IPS DF 4.7 (cell line): ENCODE measurements around the gene ZNF710.
"Not testable (repeated sequence)": the region's sequence is repeated elsewhere in the genome, so short reads cannot be mapped to it uniquely, and the experiment has no call there.

ENCODE experiments used
- DNase-seq: peaks from one replicate; pipeline ENCODE4 v3.0.0-alpha.2; 2013; ENCODE audit warnings: low spot score; ENCODE audit errors: extremely low read depth

The ZNF710 gene

DNA sequence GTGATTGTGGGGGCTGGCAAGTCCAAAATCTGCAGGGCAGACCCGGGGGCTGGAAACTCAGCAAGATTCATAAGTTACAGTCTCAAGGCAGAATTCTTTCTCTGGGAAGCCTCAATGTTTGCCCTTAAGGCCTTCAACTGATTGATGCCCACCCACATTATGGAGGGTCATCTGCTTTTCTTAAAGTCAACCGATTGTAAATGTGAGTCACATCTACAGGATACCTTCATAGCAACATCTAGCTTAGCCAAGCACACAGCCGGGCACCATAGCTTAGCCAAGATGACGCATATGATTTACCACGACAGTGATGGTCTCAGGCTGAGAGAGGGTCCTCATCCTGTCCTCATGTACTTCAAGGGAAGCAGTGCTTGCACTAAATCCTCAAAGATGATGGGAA lies 57.7 kb downstream of the ZNF710 start:
- DNase-seq, result no peak

DNA sequence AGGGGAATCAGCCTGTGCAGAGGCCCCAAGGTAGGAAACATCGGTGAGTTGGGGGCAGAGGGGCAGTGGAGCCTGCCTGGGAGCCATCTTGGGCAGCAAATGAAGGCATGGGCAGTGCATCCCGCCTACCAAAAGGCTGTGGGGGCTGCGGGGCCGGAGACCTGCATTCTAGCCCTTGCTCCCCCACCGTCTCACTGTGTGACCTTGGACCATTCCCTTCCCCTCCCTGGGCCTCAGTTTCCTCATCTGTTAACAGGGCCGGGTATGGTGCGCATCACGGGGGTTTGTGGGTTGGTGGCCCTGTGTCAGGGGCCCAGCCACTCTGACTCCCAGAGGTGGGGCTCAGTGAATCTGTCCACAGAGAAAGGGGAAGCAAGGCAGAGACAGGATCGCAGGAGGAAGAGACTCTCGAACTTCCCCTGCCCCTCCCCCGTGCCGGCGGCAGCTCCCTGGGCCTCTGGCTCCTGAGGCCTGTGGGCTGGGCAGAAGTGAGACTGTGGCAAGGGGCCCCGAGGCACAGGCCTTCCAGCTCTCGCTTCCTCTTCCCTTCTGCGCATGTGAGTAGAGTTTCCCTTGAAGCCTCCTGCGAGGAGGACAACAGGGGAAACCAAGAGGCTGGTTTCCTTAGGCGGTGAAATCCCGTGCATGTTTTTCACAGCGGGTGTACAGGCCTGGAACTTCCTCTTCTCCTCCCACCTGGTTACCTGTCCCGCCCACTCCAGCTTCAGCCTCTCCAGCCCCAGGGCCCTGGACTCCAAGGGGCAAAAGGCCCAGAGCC lies 58.3 kb downstream of the ZNF710 start:
- peak; percentile 56 for DNase-seq

DNA sequence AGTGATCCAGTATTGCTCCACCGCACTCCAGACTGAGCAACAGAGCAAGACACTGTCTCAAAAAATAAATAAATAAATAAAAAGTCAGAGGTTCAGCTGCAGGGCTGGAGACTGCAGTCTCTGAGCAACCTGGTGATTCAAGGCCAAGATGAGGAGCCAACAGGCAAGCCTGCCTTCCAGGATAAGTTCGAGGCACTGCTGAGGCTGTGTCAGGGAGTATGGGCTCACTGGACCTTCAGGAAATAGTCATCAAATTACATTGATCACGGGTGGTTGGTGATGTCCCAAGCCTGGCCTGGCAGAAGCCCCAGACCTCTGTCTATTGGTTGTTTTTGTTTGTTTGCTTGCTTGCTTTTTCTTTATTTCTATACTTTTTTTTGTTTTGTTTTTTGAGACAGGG lies 59.7 kb downstream of the ZNF710 start:
- DNase-seq, result no peak

DNA sequence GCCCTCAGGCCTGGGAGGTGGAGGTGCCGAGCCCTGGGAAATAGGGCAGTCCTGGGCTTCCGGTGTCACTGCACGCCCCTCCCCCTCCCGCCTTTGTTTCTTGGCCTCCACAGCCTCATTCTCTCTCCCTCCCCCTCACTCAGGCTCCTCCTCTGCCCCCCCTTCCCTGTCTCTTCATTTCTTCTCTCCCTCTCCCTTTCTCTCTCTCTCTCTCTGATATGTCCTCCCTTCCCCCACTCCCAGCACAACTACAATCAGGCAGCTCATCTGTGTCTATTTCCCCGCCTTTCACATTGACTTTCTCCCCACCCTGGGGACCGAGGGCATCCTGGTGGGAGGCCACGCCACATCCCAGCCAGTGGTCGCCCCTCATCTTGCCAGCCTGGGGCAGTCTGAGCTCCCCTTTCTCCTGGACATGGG lies 60.9 kb downstream of the ZNF710 start:
- peak; percentile 66 for DNase-seq

DNA sequence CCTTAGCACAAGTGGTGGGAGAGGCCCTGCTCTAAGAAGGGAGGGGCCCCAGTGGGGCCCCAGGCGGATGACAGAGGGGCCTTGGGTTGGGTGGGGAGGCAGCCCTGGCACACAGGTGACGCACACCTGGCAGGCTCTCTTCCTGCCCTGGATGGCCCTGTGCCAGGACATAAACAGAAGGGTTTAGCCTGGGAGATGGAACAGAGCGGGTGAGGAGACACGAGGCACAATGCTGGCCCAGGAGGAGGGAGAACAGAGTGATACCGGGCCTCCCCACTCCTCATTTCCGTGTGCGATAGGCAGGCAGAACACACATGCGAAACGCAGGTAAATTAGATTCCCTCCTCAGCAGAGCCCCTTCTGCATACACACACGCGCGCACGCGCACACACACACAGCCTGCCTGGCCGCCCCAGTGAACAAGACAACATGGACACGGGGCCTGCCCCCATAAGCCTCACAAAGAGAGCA lies 61.4 kb downstream of the ZNF710 start:
- DNase-seq, result no peak

DNA sequence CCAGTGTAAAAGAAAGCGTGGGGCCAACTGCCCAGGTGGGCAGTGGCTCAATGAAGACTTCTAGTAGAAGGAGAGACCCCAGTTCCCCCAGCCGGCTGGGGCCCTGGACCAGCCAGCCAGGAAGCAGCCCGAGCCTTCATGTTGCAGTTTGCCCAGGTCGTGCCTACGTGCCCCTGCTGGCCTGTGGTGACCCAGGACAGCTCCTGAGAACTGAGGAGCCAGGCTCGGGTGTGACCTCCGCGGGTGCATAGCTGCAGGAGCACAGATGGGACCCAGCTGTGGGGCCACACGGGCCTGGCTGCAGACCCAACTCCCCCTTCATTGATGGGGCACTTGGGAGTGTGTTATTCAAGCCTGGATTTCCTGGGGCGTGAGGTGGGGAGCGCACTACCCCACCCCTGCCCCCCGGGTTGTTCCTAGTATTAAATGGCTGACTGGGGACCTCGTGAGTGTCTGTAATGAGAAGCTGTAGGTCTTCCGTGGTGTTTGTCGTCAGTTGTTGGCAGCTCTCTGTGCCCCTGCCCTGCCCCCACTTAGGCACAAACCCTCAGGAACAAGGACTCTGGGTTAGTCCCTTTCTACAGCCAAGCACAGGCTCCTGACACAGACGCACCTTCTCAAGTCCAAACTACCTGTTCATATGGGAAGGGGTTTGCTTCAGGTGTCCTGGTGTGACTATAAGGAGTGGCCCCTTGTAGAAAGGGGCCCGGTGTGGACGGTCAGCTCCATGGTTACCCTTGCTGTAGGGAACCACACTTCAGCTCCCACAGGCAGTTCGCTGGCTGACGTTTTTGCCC lies 62.0 kb downstream of the ZNF710 start:
- DNase-seq, result no peak

DNA sequence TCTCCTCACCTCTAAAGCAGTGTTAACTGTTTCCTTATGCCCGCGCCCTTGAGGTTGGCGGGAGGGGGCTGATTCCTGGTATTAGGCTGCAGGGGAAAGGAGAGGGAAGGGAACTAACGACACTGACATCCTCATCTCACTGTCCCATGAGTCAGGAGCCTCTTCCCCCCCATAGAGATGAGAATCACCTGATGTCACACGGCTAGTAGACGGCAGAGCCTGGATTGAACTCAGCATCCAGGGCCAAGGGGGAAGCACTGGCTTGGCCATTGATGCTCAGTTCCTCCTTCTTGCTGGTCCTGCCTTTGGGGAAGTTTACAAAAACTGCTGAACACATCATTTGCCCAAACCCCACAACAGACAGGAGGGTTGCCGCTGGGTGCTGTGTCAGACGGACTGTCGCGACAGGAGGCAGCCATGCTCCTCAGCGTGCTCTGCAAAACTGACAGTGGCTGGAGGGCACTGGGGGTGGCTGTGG lies 62.7 kb downstream of the ZNF710 start:
- DNase-seq, result no peak

DNA sequence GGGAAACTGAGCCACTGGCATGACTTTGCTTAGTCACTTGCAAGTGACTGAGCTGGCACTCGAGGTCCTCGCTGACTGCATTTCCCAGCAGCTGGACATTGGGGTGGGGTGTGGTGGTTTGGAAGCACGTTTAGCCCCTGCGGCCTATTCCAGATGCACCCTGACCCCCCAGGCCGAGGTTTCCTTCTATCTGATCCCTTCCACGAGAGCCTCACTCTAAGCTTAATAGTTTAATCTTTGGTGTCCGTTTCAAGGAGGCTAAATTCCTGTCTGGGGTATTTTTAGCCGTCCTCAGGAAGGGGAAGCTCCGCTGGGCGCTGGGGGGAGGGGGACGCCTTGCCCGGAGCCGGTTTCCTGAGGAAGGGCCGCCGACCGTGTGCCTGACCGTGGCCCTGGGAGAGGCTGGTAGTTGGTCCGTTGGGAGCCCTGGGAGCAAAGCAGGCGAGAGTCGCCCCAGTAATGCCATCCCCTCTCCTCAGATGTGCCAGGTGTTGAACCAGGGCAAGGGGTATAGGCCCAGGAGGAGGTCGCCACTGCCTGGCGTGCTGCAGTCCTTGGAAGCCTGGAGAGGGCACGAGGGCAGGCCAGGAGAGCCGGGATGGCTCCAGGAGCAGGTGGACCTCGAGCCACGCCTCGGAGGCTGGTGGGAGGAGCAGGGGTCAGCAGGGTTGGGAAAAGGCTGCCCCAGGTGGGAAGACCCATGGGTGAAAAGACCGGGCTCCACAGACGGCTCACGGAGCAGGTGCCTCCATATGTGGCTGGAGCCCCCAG lies 64.0 kb downstream of the ZNF710 start:
- DNase-seq, result no peak

DNA sequence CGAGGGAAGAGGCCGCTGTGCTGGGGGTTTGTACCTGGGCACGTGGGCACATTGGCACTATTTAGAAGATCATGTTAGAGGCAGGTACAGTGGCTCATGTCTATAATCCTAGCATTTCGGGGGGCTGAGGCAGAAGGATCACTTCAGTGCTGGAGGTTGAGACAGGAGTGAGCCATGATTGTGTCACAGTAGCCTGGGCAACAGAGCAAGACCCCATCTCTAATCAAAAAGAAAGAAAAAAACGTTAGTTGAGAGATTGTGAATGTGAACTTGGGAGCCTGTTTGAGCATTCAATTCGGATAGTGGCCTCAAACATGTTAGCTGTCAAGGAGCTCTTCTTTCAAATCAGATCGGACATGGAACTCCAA lies 64.5 kb downstream of the ZNF710 start:
- no peak for DNase-seq

DNA sequence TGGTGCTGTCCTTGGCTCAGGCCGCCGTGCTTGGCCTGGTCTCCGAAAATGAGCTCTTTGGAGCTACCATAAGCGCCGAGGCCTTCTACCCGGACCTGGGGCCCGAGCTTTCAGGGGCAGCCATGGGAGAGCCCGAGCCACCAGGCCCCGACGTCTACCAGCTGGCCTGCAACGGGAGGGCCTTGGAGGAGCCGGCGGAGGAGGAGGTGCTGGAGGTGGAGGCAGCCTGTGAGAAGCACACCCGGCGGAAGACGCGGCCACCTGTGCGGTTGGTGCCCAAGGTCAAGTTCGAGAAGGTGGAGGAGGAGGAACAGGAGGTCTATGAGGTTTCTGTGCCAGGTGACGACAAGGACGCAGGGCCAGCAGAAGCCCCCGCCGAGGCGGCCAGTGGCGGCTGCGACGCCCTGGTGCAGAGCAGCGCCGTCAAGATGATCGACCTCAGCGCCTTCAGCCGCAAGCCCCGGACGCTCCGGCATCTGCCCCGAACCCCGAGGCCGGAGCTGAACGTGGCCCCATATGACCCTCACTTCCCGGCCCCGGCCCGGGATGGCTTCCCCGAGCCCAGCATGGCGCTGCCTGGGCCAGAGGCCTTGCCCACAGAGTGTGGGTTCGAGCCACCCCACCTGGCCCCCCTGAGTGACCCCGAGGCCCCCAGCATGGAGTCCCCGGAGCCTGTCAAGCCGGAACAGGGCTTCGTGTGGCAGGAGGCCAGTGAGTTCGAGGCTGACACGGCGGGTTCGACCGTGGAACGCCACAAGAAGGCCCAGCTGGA lies 66.2 kb downstream of the ZNF710 start:
- DNase-seq, result no peak

DNA sequence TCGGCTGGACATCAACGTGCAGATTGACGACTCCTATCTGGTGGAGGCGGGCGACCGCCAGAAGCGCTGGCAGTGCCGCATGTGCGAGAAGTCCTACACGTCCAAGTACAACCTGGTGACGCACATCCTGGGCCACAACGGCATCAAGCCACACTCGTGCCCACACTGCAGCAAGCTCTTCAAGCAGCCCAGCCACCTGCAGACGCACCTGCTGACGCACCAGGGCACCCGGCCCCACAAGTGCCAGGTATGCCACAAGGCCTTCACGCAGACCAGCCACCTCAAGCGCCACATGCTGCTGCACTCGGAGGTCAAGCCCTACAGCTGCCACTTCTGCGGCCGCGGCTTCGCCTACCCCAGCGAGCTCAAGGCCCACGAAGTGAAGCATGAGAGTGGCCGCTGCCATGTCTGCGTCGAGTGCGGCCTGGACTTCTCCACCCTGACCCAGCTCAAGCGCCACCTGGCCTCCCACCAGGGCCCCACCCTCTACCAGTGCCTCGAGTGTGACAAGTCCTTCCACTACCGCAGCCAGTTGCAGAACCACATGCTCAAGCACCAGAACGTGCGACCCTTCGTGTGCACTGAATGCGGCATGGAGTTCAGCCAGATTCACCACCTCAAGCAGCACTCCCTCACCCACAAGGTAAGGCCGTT lies 67.0 kb downstream of the ZNF710 start:
- no peak for DNase-seq

DNA sequence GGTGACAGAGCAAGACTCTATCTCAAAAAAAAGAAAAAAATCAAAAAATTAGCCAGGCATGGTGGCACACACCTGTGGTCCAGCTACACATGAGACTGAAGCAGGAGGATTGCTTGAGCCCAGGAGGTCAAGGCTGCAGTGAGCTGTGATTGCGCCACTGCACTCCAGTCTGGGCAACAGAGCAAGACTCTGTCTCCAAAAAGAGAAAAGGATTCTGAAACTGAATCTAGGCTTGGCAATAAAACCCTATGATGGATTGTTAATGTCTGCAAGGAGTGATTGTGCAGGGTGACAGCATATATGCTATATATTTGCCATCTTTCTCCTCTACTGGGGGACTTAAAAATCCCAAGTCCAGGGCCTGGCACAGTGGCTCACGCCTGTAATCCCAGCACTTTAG lies 69.5 kb downstream of the ZNF710 start:
- DNase-seq, result not testable (repeated sequence)

DNA sequence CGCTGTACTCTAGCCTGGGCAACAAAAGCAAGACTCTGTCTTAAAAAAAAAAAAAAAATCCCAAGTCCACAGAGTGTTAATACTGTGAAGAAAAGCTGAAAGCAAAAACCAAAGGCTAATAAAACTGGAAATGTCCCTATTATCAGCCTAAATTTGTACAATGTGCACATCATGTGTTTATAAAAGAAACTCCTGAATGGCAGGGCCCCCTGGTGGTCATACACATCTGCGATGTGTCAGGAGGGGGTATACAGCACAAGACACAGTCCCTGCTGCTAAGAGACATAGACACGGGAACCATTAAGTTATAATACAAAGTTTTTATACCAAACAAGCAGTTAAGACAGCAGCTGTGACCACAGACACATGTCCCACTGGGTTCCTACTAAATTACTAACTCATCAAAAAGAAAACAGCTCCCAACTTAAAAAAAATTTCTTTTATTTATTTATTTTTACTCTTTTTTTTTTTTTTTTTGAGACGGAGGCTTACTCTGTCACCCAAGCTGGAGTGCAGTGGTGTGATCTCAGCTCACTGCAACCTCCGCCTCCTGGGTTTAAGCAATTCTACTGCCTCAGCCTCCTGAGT lies 70.2 kb downstream of the ZNF710 start:
- DNase-seq, result no peak

DNA sequence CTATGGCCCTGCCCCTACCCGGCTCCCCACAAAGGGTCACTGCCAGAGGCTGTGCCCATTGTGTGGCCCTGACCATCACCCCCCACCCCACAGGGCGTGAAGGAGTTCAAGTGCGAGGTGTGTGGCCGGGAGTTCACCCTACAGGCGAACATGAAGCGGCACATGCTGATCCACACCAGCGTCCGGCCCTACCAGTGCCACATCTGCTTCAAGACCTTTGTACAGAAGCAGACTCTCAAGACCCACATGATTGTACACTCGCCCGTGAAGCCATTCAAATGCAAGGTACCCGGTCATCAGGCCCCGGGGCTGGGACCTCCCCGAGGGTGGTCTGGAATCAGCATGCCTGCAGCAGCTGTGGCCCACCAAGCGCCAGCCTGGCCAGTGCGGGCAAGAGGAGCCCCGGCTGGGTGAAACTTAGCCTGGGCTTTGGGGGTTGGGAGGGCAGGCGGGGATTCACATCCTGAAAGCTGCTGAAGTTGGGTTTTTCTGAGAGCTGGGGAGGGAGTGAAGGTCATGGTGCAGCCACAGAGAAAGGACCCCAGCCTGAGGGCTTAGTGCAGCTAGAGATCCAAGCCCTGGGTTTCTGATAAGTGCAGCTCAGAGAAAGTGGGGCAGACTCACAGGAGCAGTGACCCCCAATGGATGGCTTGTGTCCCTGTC lies 72.0 kb downstream of the ZNF710 start:
- no peak for DNase-seq

DNA sequence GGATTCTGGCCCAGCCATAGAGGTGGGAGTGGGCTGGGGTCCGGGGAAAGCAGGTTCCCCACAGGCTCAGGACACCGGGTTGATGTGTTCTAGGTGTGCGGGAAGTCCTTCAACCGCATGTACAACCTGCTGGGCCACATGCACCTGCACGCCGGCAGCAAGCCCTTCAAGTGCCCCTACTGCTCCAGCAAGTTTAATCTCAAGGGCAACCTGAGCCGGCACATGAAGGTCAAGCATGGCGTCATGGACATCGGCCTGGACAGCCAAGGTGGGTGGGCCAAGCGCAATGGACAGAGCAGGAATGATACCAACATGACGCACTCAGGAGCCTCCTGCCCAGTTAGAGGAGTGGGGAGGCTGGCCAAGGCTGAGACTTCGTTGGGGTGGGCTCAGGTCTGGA lies 72.9 kb downstream of the ZNF710 start:
- no peak for DNase-seq

DNA sequence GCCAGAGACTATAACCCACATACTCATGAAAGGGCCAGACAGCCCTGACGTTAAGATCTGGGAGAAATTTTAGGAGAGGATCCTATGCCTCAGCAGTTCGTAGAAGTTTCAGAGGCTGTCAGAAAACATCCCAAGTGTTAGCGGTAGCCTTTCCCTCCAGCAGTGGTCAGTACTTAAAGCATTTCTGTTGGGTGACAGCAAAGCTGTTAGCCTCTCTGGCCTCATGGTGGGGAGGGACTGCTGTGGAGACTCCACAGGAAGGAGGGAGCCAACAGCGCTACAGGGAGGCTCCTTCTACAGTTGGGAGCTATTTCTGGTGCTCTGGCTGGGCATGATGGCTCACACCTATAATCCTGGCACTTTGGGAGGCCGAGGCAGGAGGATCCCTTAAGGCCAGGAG lies 73.8 kb downstream of the ZNF710 start:
- no peak for DNase-seq

DNA sequence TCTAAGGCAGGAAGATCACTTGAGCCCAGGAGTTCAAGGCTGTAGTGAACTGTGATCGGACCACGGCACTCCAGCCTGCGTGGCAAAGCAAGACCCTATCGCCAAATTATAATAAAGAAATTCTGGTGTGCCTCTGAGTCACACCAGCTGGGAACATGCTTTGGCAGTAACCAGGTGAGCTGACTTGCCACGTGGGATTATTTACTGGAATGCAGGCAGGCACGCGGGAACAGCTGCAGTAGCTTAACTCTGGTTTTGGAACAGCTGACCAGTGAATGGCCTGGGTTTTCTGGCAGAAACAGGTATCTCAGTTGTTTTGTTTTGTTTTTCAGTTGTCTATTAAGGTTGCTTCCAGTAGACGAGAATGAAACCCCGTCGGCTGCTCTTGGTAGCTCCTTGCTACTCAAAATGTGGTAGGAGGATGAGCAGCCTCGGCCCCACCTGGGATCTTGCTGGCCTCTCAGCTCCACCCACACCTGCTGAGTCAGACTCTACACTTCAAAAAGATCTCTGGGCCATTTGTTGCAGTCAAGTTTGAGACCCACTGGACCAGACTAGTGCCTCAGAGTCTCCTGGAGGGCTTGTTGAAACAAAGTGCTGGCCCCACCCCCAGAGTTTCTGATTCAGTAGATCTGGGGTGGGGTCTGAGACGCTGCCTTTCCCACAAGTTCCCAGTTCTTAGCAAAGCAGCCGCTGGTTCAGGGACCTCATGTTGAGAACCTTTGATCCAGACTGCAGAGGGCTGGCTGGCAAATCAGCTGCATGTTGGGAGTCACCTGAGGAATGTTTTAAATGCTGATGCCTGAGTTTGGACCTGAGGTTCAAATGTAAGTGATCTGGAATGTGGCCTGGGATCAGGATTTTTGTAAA lies 74.5 kb downstream of the ZNF710 start:
- DNase-seq, result no peak

DNA sequence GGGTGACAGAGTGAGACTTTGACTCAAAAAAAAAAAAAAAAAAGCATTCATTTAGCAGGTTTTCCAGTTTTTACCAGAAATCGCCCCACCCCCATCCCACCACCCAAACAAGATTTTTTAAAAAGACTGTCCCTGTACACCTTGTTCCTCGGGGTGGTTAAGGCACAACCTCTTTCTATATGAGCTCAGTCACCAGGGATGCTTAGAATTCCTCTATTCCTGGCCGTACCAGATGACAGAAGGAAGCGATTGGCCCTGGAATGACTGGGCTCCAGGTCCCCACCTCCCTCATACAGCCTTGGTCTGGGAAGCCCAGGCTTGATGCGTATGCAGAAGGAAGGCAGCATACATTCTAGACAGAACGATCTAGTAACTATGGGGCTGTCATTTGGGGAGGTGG lies 75.6 kb downstream of the ZNF710 start:
- DNase-seq, result no peak

DNA sequence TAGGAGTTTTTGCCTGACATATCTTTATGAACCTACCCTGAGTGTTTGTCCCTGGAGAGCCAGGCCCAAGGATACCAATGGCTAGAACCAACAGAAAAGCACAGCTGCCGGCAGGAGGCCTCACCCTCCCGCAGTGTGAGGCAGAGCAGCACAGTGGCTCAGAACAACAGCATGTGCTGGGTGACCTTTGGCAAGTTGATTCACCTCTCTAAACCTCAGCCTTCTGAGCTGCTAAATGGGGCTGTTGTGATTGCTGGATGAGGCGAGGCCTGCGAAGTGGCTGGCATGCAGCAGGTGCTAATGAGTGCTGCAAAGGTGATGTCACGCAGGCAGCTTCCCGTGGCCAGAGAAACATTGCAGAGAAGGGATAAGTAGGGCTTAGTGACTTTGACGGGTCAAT lies 77.8 kb downstream of the ZNF710 start:
- no peak for DNase-seq
